ENCODE measurements around the gene VSX1. TPM values are rescaled to one million over a fixed set of nuclear protein-coding genes. Genes with fewer than 3 reads are reported as not detected.

VSX1 gene
- total and polyA plus RNA-seq, 2 donors (not counting 1 experiment from before 2014, with no cell fraction given), result not detected

DNA sequence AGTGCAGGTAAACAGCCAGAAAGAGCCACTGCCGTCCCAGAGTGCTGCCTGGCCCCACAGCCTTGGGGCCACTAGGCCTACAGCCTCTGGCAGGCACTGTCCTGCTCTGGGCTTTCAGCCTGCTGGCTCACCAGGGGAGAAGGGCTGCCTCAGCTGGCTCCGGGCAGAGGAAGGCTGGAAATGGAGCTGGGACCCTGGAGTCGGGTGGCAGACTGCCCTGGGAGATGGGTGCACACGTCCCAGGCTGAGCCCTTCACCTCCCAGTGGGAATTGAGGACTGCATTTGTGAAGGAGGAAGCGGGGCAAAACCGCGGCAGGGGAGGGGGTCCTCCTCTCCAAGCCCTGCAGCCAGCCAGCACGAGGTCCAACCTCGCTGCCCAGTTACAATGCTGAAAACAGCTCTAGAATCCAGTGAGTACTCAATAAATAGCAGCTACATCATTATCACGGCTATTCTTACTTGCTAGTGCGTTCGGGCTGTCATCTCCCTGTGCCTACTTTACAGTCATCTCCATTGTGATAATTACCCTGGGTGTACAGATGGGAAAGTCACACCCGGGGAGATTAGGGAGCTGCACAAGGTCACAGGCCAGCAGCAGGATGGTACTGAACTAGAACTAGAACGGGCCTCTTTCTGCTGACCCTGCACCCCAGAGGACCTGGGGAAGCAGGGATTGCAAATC lies 37.1 kb downstream of the VSX1 start:
- peak overlapping the region; percentile 71 for H3K4me2 ChIP-seq (replicated peaks; ENCODE audit: low read depth, low read length, poor library complexity, severe bottlenecking)
- 70% methylated on average over 10 of the region's 14 CpGs for WGBS (ENCODE audit: insufficient coverage)
- H3K9me3 Mint-ChIP-seq (ENCODE audit: insufficient read depth), result no peaks in the 10 kb centered on the region
- no peak overlapping the region for H3K4me3 Mint-ChIP-seq
- DNase-seq (no peak), ATAC-seq (ENCODE audit: low read depth) (no peak)
- no peak for TF ChIP-seq EZH2 (IDR thresholded peaks at IDR 0.05; ENCODE audit: borderline replicate concordance, insufficient read depth, low read depth, low read length, poor library complexity, severe bottlenecking)
- TF ChIP-seq, protein P1, sequence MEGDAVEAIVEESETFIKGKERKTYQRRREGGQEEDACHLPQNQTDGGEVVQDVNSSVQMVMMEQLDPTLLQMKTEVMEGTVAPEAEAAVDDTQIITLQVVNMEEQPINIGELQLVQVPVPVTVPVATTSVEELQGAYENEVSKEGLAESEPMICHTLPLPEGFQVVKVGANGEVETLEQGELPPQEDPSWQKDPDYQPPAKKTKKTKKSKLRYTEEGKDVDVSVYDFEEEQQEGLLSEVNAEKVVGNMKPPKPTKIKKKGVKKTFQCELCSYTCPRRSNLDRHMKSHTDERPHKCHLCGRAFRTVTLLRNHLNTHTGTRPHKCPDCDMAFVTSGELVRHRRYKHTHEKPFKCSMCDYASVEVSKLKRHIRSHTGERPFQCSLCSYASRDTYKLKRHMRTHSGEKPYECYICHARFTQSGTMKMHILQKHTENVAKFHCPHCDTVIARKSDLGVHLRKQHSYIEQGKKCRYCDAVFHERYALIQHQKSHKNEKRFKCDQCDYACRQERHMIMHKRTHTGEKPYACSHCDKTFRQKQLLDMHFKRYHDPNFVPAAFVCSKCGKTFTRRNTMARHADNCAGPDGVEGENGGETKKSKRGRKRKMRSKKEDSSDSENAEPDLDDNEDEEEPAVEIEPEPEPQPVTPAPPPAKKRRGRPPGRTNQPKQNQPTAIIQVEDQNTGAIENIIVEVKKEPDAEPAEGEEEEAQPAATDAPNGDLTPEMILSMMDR (IDR thresholded peaks at IDR 0.05), result no peak
- no peak overlapping the region for H2AFZ ChIP-seq (ENCODE audit: insufficient read depth, low read depth, low read length, poor library complexity, severe bottlenecking)
- CTCF ChIA-PET, result interaction anchor here (0.6 to 1.7 kb wide), 5 partner anchors 8 to 80 kb away, joined by 3 to 4 read pairs (median 3); no protein-coding TSS in a partner anchor
- H4K20me1 ChIP-seq (ENCODE audit: control insufficient read depth, insufficient read depth, low read length, poor library complexity, severe bottlenecking), result peaks cover 47% of the 10 kb centered on the region
- H3K27me3 ChIP-seq (replicated peaks in 1 of 4; ENCODE audit: control extremely low read depth in 1 of 4, control insufficient read depth in 3 of 4, insufficient read depth in 4 of 4, low read length in 3 of 4), result no peaks in the 10 kb centered on the region
- H3K9me3 ChIP-seq (ENCODE audit: control extremely low read depth in 1 of 3, control insufficient read depth in 2 of 3, insufficient read depth in 1 of 3, low read length in 2 of 3), result no peaks in the 10 kb centered on the region
- intact Hi-C loops (cut with micrococcal nuclease), result no loop called here
- no peaks in the 10 kb centered on the region for H3K27me3 Mint-ChIP-seq
- peak overlapping the region; percentile 83 for H3K27ac Mint-ChIP-seq
- POLR2A ChIA-PET, result interaction anchor here (4.2 kb wide), 1 partner anchor 13 kb away, joined by 27 read pairs; the partner anchor contains the start of gene ACSS1
- peaks cover 62% of the 10 kb centered on the region for H3K4me1 Mint-ChIP-seq
- peaks cover 0 to 43% of the 10 kb centered on the region in 2 experiments for H3K36me3 ChIP-seq (replicated peaks in 1 of 2; ENCODE audit: control extremely low read depth in 1 of 2, control insufficient read depth in 1 of 2, extremely low read depth in 1 of 2, insufficient read depth in 2 of 2, low read length in 1 of 2)
- H3K27ac ChIP-seq (ENCODE audit: low read length in 2 of 2), result peak overlapping the region; percentile 92 to 93
- H3K9ac ChIP-seq (ENCODE audit: low read length), result no peak overlapping the region
- no peak overlapping the region for H3K4me3 ChIP-seq (ENCODE audit: control extremely low read depth in 1 of 5, extremely low read depth in 1 of 5, insufficient read depth in 1 of 5, low read depth in 2 of 5, low read length in 4 of 5)
- peaks cover 56% of the 10 kb centered on the region for H3K79me2 ChIP-seq (ENCODE audit: control insufficient read depth, insufficient read depth, low read length)
- H3K4me1 ChIP-seq (ENCODE audit: control insufficient read depth in 2 of 2, insufficient read depth in 2 of 2, low read length in 2 of 2), result peaks cover 45 to 52% of the 10 kb centered on the region in 2 donors

DNA sequence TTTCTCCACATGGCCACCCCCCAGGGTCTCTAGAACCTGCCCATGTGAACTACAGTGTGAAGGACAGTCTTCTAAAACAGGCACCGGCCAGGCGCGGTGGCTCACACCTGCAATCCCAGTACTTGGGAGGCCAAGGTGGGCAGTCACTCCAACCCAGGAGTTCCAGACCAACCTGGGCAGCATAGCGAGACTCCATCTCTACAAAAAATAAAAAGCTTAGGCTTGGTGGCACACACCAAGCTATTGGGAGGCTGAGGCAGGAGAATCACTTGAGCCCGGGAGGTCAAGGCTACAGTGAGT lies 37.7 kb downstream of the VSX1 start:
- H3K27ac ChIP-seq (ENCODE audit: low read length in 2 of 2), result peak overlapping the region; percentile 92 to 93
- DNase-seq, result no peak
- H4K20me1 ChIP-seq (ENCODE audit: control insufficient read depth, insufficient read depth, low read length, poor library complexity, severe bottlenecking), result peaks cover 46% of the 10 kb centered on the region
- peaks cover 56% of the 10 kb centered on the region for H3K79me2 ChIP-seq (ENCODE audit: control insufficient read depth, insufficient read depth, low read length)
- H3K4me2 ChIP-seq (replicated peaks; ENCODE audit: low read depth, low read length, poor library complexity, severe bottlenecking), result peak overlapping the region; percentile 71
- H2AFZ ChIP-seq (ENCODE audit: insufficient read depth, low read depth, low read length, poor library complexity, severe bottlenecking), result no peak overlapping the region
- H3K9ac ChIP-seq (ENCODE audit: low read length), result no peak overlapping the region
- H3K9me3 Mint-ChIP-seq (ENCODE audit: insufficient read depth), result no peaks in the 10 kb centered on the region
- POLR2A ChIA-PET, result interaction anchor here (4.2 kb wide), 1 partner anchor 13 kb away, joined by 27 read pairs; the partner anchor contains the start of gene ACSS1
- H3K36me3 ChIP-seq (replicated peaks in 1 of 2; ENCODE audit: control extremely low read depth in 1 of 2, control insufficient read depth in 1 of 2, extremely low read depth in 1 of 2, insufficient read depth in 2 of 2, low read length in 1 of 2), result peaks cover 0 to 47% of the 10 kb centered on the region in 2 experiments
- H3K27me3 Mint-ChIP-seq, result no peaks in the 10 kb centered on the region
- no peaks in the 10 kb centered on the region for H3K27me3 ChIP-seq (replicated peaks in 1 of 4; ENCODE audit: control extremely low read depth in 1 of 4, control insufficient read depth in 3 of 4, insufficient read depth in 4 of 4, low read length in 3 of 4)
- intact Hi-C loops (cut with micrococcal nuclease), result no loop called here
- no peaks in the 10 kb centered on the region for H3K9me3 ChIP-seq (ENCODE audit: control extremely low read depth in 1 of 3, control insufficient read depth in 2 of 3, insufficient read depth in 1 of 3, low read length in 2 of 3)
- TF ChIP-seq EZH2 (IDR thresholded peaks at IDR 0.05; ENCODE audit: borderline replicate concordance, insufficient read depth, low read depth, low read length, poor library complexity, severe bottlenecking), result no peak
- TF ChIP-seq, protein P1 (IDR thresholded peaks at IDR 0.05), result no peak
- no peak overlapping the region for H3K4me3 ChIP-seq (ENCODE audit: control extremely low read depth in 1 of 5, extremely low read depth in 1 of 5, insufficient read depth in 1 of 5, low read depth in 2 of 5, low read length in 4 of 5)
- ATAC-seq (ENCODE audit: low read depth), result no peak
- 77% methylated on average over 3 of the region's 5 CpGs for WGBS (ENCODE audit: insufficient coverage)
- no peak overlapping the region for H3K4me3 Mint-ChIP-seq
- peak overlapping the region; percentile 80 for H3K27ac Mint-ChIP-seq
- H3K4me1 ChIP-seq (ENCODE audit: control insufficient read depth in 2 of 2, insufficient read depth in 2 of 2, low read length in 2 of 2), result peaks cover 45 to 49% of the 10 kb centered on the region in 2 donors
- peaks cover 58% of the 10 kb centered on the region for H3K4me1 Mint-ChIP-seq
- CTCF ChIA-PET, result interaction anchor here (0.8 to 1.7 kb wide), 4 partner anchors 8 to 19 kb away, joined by 3 to 4 read pairs (median 3); no protein-coding TSS in a partner anchor

Measured in B cell (primary cell).